WTC11 (cell line): ENCODE data around the gene ARPC2. TPM values are rescaled to one million over a fixed set of nuclear protein-coding genes. Genes with fewer than 3 reads are reported as not detected.

Source experiments
- AFF4 ChIP-seq: sonication (generic); formaldehyde crosslinking; IDR thresholded peaks from 2 replicates; pipeline ENCODE4 v1.8.1; 2023; ENCODE audit warnings: mild to moderate bottlenecking, missing genetic modification reagents, borderline replicate concordance
- ATF3 ChIP-seq: sonication (generic); formaldehyde crosslinking; conservative IDR thresholded peaks from 2 replicates; pipeline ENCODE4 v1.8.1; 2022; ENCODE audit warnings: mild to moderate bottlenecking, missing genetic modification reagents
- CDX4 ChIP-seq: fragments of 250-450 bp; sonication (Bioruptor Pico); IDR thresholded peaks from 2 replicates; pipeline ENCODE4 v1.9.0; 2021; ENCODE audit warnings: moderate library complexity, mild to moderate bottlenecking, inconsistent platforms, borderline replicate concordance
- CTCF ChIP-seq: fragments of 200-600 bp; IDR thresholded peaks from 2 replicates; pipeline ENCODE4 v1.8.0; 2022; ENCODE audit warnings: antibody characterized with exemption
- EMX1 ChIP-seq: fragments of 250-450 bp; sonication (Bioruptor Pico); IDR thresholded peaks from 2 replicates; pipeline ENCODE4 v1.8.0; 2021; ENCODE audit warnings: mild to moderate bottlenecking
- ESRRA ChIP-seq: sonication (generic); formaldehyde crosslinking; IDR thresholded peaks from 2 replicates; pipeline ENCODE4 v1.8.1; 2022; ENCODE audit warnings: mild to moderate bottlenecking, missing genetic modification reagents, borderline replicate concordance
- ETV6 ChIP-seq: sonication (generic); formaldehyde crosslinking; IDR thresholded peaks from 2 replicates; pipeline ENCODE4 v1.8.1; 2022; ENCODE audit warnings: mild to moderate bottlenecking, missing genetic modification reagents
- FOXP1 ChIP-seq: sonication (generic); formaldehyde crosslinking; IDR thresholded peaks from 2 replicates; pipeline ENCODE4 v1.8.0; 2022; ENCODE audit warnings: missing genetic modification reagents, mild to moderate bottlenecking, moderate library complexity, borderline replicate concordance
- FOXP4 ChIP-seq: sonication (generic); formaldehyde crosslinking; IDR thresholded peaks from 2 replicates; pipeline ENCODE4 v1.8.0; 2022; ENCODE audit warnings: mild to moderate bottlenecking, missing genetic modification reagents
- GTF2I ChIP-seq: fragments of 250-450 bp; sonication (Bioruptor Pico); conservative IDR thresholded peaks from 2 replicates; pipeline ENCODE4 v1.4.0; 2021; ENCODE audit warnings: mild to moderate bottlenecking
- MLX ChIP-seq: sonication (generic); formaldehyde crosslinking; IDR thresholded peaks from 2 replicates; pipeline ENCODE4 v1.8.1; 2023; ENCODE audit warnings: mild to moderate bottlenecking, missing genetic modification reagents, moderate library complexity
- NR3C1 ChIP-seq: sonication (generic); formaldehyde crosslinking; conservative IDR thresholded peaks from 2 replicates; pipeline ENCODE4 v1.8.1; 2023; ENCODE audit warnings: low read depth, mild to moderate bottlenecking, missing genetic modification reagents
- ZNF138 ChIP-seq: sonication (generic); formaldehyde crosslinking; conservative IDR thresholded peaks from 2 replicates; pipeline ENCODE4 v1.8.1; 2022; ENCODE audit warnings: mild to moderate bottlenecking, moderate library complexity, missing genetic modification reagents
- ZNF423 ChIP-seq: fragments of 250-450 bp; sonication (Bioruptor Pico); IDR thresholded peaks from 2 replicates; pipeline ENCODE4 v2.1.2; 2022; ENCODE audit warnings: mild to moderate bottlenecking, moderate library complexity
- total RNA-seq: library from RNA; stranded (reverse); gene quantifications from 3 replicates; pipeline ENCODE4 v1.2.3, GENCODE V29; 2021

Gene ARPC2
- total RNA-seq, 1 experiment from 2014 or later = 184 TPM

GRCh38 chr2:218292048-218293014, 75.3 kb downstream of the ARPC2 start, which contains the start of gene TMBIM1 (continued):
- TF ChIP-seq FOXP4 = no peak
- TF ChIP-seq ZNF423 (CRISPR knock-in tag) = 0 out of 2 replicates have a peak, but pooled peaks have one; percentile 13
- no peak for TF ChIP-seq CDX4
- no peak for TF ChIP-seq ESRRA (CRISPR knock-in tag)
- no peak for TF ChIP-seq ZNF138 (CRISPR knock-in tag)
- no peak for TF ChIP-seq EMX1 (CRISPR knock-in tag)
- TF ChIP-seq ETV6 (CRISPR knock-in tag) = no peak; the same call in 1 of the 2 replicates
- TF ChIP-seq GTF2I (CRISPR knock-in tag) = no peak
- TF ChIP-seq MLX (CRISPR knock-in tag) = no peak
- 0 out of 2 replicates have a peak, but pooled peaks have one; percentile 49 for TF ChIP-seq FOXP1 (CRISPR knock-in tag)
- TF ChIP-seq ATF3 (CRISPR knock-in tag) = no peak
- no peak for TF ChIP-seq AFF4
- TF ChIP-seq NR3C1 (CRISPR knock-in tag) = no peak
- peak; percentile 89 for TF ChIP-seq CTCF
